Transverse colon (tissue), 3 donors: ENCODE measurements around the gene TPP2.

ENCODE experiments used
- CTCF ChIP-seq, 5 experiments: fragments of 200-600 bp in 3 of 5; fragments of 450-650 bp in 2 of 5; sonication (generic) in 3 of 5; IDR thresholded peaks; 1 replicate in 2 of 5; 2 replicates in 3 of 5; pipeline ENCODE4 v1.5.1; 2016 to 2017; ENCODE audit warnings: antibody characterized with exemption in 5 of 5, inconsistent platforms in 3 of 5, mild to moderate bottlenecking in 2 of 5, moderate library complexity in 1 of 5
- EP300 ChIP-seq: sonication (generic); formaldehyde crosslinking; IDR thresholded peaks from one replicate; pipeline ENCODE4 v1.6.1; 2017; ENCODE audit warnings: antibody characterized with exemption, low read depth

- TF ChIP-seq CTCF (IDR thresholded peaks at IDR 0.05) (no peak), EP300 (no peak)
These were observed 97.0 kb downstream of the TPP2 start for GRCh38 chr13:102693776-102694175.
